NCI-H1417 treated with DMSO at 0.1 percent for 48 hours (cell line): ENCODE measurements around the gene LCN15.
A peak's percentile ranks its signal among the peaks of the same experiment; 100 is the strongest.
"Not testable (repeated sequence)": the region's sequence is repeated elsewhere in the genome, so short reads cannot be mapped to it uniquely, and the experiment has no call there.

Experiments
- DNase-seq: peaks from one replicate; lab custom pipeline; 2025; lab: John Stamatoyannopoulos, UW

LCN15 gene

DNA sequence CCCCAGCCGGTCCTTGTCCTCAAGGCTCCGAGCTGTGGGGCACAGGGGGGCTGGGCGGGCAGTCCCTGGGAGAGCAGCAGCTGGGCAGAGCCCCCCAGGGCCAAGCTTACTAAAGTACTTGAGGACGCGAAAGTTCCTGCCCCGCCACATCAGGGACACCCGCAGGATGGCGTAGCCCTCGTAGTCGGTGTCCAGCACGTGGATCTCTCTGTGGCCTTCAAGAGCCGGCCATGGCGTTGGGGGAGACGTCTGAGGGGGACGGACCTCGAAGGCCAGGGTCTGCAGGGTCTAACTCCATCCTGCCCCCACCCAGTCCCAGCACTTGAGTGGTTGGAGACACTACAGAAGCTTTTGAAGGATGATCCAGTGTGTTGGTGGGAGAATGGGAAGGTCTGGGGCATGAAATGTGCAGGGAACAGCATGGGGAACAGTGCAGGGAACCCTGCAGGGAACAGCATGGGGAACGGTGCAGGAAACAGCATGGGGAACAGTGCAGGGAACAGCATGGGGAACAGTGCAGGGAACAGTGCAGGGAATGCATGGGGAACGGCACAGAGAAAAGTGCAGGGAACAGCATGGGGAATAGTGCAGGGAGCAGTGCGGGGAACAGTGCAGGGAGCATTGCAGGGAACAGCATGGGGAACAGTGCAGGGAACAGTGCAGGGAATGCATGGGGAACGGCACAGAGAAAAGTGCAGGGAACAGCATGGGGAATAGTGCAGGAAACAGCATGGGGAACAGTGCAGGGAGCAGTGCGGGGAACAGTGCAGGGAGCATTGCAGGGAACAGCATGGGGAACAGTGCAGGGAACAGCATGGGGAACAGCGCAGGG is 8.8 kb downstream of the LCN15 start:
- DNase-seq: not testable (repeated sequence)

DNA sequence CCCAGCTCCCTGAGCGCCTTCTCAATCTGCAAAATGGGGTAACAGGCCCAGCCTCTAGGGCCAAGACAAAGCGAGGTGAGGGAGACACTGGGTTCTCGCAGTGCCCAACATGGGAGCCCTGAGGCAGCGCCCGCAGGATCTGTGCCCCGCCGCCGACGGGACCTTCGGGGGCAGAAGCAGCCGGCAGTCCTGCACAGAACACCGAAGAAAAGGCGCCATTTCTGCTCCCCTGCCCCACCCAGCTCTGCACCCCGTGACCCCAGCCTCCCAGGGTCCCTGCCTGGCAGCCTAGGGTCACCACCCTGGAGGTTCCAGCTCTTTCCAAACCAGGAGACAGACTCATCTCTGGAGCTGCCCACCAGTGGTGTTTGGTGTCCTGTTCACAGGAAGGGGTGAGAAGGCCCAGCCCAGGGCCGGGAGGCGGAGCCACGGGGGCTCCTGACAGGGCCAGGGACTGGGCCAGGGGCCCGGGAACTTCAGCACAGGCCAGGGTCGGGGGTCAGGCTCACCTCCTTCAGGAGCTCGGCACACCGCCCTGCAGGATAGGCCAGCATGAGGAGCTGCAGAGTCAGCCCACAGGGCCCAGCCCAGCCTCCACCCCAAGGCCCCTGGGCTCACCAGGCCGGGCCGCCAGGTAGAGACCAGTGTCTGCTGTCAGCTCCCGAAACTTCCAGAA is 9.6 kb downstream of the LCN15 start:
- no peak for DNase-seq

DNA sequence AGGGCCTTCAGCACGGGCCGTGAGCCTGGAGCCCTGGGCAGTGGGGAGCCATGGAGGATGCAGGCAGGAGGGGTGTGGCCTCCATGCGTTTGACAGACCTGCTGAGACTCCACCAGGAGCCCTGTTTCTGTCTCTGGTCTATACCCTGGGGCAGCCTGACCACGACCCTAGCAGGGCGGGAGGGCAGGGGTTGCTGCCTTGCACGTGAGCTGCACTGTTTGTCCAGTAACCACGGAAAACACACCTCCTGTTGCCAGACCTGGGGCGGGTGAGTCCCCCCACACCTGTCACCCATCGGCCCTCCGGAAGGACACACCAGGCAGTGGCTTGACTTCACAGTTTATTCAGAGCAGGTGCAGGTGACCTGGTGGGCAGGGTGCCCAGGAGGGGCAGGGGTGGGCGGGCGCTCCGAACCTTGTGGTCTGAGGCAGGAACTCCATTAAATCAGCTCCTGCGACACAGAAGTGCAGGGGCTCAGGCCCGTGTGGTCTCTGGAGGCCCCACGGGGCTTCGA is 10.2 kb downstream of the LCN15 start:
- DNase-seq: peak; percentile 39

- DNase-seq: no peak
These were observed 10.8 kb downstream of the LCN15 start for GRCh38 chr9:136753371-136754058.

DNA sequence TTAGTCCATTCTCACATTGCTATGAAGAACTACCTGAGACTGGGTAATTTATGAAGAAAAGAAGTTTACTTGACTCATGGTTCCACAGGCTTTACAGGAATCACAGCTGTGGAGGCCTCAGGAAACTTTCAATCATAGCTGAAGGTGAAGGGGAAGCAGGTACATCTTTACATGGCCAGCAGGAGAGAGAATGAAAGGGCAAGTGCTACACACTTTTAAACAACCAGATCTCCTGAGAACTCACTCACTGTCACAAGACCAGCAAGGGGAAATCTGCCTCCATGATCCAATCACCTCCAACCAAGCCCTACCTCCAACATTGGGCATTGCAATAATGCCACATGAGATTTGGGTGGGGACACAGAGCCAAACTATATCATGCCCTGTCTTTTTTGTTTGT is 12.5 kb downstream of the LCN15 start:
- DNase-seq: no peak

GRCh38 chr9:136751244-136751643 is 13.1 kb downstream of the LCN15 start:
- no peak for DNase-seq

- no peak for DNase-seq
These were observed 13.8 kb downstream of the LCN15 start for GRCh38 chr9:136750526-136750925.

DNA sequence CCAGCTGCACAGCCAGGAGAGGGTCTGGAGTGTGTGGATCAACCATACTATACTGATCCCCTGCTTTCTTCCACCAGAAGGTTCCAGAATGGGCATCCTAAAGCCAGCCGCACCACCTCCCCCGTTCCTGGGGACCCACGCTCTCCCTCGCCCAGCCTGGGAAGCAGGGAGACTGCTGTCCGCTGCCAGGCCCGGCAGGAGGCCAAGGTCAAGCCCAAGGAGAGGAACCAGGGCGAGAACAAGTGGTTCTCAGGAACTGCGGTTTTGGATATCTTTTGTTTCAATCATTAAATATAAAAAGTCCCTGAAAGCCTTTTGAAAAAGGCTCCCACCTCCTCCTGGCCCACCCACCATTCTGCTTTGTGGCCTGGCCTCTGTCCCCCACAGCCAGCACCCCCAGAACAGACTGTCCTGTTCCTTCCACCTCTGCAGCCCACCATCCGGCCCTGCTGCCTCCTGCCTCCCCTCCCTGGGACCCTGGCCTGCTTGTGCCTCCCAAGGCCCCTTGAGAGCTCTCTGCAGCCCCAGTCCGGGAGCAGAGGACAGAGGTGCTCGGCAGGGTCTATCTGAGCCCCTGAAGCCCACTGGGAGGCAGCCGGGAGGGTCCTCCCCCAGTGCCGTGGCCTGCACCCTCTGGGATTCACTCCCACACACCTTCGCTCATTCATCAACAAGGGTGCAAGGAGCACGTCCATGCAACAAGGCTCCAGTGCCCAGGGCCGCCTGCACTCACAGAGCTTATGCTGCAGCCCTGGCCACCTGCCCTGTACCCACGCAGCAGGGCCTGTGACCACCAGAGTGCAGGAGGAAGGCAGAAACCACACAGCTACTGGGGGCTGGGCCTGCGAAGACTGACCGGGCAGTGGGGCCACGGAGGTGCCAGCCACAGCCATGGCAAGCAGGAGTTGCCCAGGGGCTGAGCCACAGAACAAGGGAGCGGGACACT is 15.4 kb downstream of the LCN15 start:
- DNase-seq: no peak

DNA sequence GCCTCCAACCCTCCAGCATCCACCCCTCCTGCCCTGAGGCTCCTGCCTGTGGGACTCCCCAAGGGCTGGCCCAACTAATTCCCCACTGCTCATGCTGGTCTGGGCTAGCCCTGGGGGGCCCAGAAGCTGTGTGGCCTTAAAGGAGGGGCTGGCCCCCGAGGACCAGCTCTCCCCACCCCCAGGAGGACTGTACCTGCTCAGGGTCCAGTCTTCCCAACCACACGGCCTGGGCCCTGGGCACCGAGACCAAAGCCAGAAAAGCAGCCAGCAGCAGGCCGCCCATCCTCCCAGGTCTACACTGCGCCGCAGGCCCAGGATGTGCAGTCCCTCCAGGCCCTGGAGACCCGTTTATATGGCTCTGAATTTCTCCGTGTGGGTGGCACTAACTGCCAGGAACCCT is 16.1 kb downstream of the LCN15 start, which contains the start of gene LCN6:
LCN6 (minus strand) TSS at position 325 of the 400 bp plus-strand sequence; CDS start at position 283, 42 bp downstream.
- no peak for DNase-seq

- DNase-seq: no peak
These were observed 16.9 kb downstream of the LCN15 start for GRCh38 chr9:136747161-136748060.

DNA sequence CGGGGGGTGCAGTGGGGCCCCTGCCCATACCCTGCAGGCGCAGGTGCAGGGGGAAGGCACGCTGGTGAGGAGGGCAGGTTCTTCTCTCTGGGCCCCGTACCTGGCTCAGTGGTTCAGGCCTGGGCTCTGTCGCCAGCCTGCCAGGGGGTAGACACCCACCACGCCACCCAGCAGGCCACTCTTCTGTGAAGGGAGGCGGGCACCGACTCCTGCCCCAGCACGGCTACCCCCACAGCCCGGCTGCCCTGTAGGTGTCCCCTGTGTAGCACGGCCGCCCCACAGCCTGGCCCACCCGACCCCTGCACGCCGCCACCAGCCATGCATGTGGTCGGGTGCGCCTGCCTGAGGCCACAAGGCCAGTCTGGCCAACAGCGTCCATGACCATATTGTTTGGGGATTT is 17.7 kb downstream of the LCN15 start:
- DNase-seq: no peak

DNA sequence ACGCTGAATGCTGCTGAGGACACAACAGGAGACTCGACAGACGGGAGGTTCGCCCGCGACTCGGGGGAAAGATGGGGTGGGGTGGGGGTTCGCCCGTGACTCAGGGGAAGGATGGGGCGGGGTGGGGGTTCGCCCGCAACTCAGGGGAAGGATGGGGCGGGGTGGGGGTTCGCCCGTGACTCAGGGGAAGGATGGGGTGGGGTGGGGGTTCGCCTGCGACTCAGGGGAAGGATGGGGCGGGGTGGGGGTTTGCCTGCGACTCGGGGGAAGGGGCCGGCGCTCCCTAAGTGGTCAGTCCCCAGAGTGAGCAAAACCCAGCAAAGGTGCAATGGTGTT is 18.2 kb downstream of the LCN15 start:
- no peak for DNase-seq

GRCh38 chr9:136745389-136746154 is 18.7 kb downstream of the LCN15 start:
- no peak for DNase-seq

GRCh38 chr9:136744773-136745172 is 19.5 kb downstream of the LCN15 start:
- no peak for DNase-seq

- no peak for DNase-seq
These were observed 20.6 kb downstream of the LCN15 start for GRCh38 chr9:136743639-136744211.

- DNase-seq: no peak
These were observed 21.5 kb downstream of the LCN15 start, which contains the start of gene LCN10 for GRCh38 chr9:136742591-136743391. TSS of gene LCN10 (minus strand) at chr9:136742940. CDS start at chr9:136742903, 37 bp downstream.

DNA sequence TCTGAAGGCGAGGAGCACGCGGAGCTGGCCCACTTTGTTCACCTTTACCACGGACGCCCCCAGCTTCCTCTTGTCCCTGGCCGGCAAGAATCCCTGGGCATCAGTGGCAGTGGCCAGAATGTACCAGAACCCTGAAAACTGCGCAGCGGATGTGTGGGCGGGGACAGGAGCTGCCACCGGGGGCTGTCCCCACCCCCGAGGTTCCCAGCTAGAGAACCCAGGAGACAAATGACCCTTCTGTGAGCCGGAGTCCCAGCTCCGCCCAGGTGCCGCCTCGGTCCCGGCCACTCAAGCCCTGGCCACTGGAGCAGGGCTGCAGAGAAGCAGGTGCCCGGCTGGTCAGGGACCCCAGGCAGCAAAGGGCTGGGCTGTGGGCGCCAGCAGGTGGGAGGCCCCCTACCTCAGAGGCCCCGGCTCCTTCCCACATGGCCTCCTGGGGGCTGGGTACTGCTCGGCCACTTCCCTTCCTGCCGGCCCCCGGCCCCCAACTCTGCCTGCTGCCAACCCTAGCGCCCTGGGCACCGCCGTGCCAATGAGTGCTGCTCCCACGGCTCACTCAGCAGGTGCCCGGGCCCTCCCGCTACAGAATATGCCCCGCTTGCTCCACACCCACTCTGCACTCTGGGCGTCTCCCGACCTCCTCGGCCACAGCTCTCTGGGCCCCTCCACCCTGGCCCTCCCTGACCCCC is 22.3 kb downstream of the LCN15 start:
- no peak for DNase-seq
